Erythroblast (primary cell): ENCODE data around the gene HSPA8.

Experiments used
- GATA1 ChIP-seq: IDR thresholded peaks from 2 replicates; pipeline ENCODE4 v1.6.1; 2011; ENCODE audit warnings: low read depth, mild to moderate bottlenecking, control low read depth, low read length, moderate library complexity
- POLR2A ChIP-seq: IDR thresholded peaks from 2 replicates; pipeline ENCODE4 v1.6.1; 2011; ENCODE audit warnings: mild to moderate bottlenecking, low read length

DNA sequence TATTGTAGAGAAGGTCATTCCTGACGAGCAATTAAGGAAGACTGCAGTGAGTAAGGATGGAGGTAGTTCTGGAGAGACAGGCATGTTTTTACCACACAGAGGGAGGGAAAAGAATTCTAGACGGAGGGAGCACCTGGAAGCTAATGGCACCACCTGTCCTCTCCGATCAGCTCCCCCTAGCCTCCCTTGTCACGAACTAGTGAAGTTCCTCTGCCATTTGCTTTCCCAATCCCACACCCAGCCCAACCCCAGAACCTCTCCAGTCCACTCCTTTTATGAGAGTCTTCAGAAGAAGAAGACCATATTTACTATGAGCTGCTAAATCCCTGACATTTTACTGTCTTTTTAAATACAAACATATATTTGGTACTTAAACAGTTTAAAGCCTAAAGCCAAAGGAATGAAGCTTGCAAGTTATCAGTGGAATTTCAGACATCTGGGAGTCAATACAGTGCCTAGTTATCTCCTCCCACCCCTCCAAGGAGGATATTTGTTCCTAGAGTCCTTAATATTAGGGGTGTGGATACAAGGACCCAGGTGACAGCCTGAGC, 46.1 kb upstream of the HSPA8 start:
- TF ChIP-seq POLR2A (no peak), GATA1 (no peak)
